ENCODE results near the gene PSD4.

The PSD4 gene

DNA sequence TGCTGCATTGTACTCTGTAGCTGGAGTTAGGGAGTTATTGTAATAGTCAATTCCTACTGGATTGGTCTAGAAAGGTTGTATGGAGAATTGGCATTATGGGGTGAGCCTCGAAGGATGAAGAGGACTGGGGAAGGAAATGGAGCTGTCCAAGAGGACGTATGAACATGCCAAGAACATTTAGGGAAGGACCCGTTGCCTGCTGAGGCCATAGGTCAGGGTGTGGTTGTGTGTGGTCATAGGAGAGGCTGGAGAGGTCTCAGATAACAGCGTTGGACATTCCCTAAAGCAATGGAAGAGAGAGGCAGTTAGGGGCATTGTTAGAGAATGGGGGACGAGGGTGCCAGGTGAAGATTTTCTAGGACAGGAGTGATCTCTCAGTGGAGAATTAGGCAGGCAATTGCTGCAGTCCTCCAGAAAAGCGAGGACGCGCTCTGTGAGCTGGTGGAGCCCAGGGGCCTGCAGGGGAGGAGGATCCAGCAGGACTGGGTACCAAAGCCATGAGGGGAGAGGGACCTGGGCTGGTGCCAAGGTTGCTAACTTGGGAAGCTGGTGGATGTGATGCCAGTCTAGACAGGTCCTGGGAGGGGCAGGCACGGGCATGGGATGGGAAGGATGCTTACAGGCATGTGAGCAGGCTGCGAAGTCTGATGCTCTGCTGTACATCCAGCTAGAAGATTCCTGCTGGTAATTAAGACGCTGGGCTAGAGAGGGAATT is 9.4 kb upstream of the PSD4 start:
- DNase-seq (ENCODE audit: low read depth) = no peak
- no peak overlapping the region for H3K4me3 ChIP-seq (ENCODE audit: low read depth, low read length)

- DNase-seq (ENCODE audit: low read depth) = no peak
Measured at GRCh38 chr2:113164930-113165585, 8.7 kb upstream of the PSD4 start.

GRCh38 chr2:113166187-113166645 is 7.6 kb upstream of the PSD4 start:
- DNase-seq (ENCODE audit: low read depth) = no peak

More at GRCh38 chr2:113164930-113165585, 8.7 kb upstream of the PSD4 start:
- no peak overlapping the region for H3K4me3 ChIP-seq (ENCODE audit: low read depth, low read length)

DNA sequence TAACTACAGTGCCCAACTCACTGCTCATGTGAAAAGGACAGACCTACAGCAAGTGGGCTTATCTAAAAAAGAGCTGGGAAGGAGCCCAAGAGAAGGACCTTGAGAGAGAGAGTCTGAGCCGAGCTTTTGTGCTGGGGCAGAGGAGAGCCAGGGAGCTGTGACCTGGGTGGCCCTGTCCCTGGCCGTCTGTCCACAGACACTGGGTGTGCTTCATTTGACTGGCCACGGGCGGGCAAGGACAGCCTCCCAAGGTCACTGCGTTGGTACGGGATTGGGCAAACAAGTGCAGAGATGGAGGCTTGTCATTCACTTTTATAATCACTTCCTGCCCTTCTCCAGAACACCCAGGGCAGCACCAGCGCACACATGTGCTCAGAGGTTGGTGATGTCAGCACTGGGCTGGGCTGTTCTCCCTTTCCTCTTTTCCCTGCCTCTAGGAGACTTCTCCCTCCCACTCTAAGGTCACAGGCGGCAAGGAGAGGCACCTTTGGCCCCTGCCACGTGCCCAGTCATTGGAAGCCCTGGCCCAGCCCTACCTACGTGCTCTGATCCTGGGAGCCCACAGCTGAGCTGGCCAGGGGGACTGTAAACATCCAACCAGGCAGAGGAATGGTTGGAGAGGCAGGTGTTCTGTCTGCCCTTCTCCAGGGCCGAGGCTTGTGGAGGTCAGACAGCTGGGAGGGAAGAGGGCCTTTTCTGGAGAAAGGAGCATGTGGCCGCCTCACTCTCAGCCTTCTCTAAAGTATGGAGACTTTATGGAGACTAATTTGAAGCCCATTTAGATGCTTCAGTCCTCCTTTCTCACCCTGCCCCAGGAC is 6.4 kb upstream of the PSD4 start:
- no peak for DNase-seq (ENCODE audit: low read depth)
- H3K4me3 ChIP-seq (ENCODE audit: low read depth, low read length) = no peak overlapping the region

More at GRCh38 chr2:113166187-113166645, 7.6 kb upstream of the PSD4 start:
- H3K4me3 ChIP-seq (ENCODE audit: low read depth, low read length) = no peak overlapping the region

- no peak overlapping the region for H3K4me3 ChIP-seq (ENCODE audit: low read depth, low read length)
- no peak for DNase-seq (ENCODE audit: low read depth)
Measured at GRCh38 chr2:113167962-113168340, 5.8 kb upstream of the PSD4 start.

DNA sequence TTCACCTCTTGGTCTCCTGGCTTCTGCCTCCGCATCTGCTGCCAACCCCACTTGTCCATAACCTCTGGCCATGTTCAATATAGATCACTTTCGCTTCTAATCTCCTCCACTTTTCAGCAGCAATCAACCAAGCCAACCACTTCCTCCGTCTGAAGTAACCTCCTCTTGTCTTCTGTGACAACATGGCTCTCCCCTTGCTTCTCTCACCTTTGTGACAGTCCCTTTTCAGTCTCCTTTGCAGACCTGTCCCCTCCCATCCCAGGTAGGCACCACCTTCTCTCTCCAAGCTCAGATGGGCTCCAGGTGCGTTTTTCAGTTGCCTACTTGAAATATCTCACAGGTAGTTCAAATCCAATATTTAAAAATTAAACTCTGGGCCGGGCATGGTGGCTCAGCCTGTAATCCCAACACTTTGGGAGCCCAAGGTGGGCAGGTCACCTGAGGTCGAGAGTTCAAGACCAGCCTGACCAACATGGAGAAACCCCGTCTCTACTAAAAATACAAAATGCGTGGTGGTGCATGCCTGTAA is 4.7 kb upstream of the PSD4 start:
- no peak overlapping the region for H3K4me3 ChIP-seq (ENCODE audit: low read depth, low read length)
- no peak for DNase-seq (ENCODE audit: low read depth)

GRCh38 chr2:113169586-113169985 is 4.2 kb upstream of the PSD4 start:
- no peak for DNase-seq (ENCODE audit: low read depth)

DNA sequence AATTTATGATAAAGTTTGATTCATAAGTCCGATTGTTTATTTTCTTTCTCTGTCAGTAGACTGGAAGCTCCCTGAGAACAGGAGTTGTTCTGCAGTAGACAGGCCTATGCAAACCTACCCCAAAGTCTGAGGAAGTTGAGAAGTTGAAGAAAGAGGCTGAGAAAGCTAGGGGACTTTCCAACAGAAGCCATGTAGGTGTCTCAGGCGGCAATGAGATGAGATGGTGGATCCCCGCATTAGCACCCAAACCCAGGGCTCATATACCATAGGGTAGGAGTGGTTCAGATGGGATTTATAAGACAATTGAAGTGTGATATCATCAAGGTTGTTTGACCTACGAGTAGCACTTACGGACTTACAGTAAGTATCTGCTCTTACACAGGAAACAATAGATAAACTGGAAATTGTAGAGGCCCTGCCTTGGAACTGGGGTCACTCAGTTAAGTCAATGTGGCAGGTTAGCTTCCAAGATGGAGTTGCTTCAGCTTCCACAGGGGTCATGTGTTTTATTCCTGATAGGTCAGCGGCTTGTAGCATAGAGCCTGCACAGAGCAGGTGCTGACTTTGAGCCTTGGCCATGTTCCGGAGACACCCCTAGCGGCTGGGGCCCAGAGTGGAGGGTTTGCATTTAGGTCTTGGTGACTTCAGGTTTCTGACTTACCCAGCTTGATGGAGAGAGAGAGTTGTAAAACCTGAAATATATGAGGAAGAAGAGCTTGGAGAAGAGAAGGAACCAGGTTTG is 2.3 kb upstream of the PSD4 start:
- no peak for DNase-seq (ENCODE audit: low read depth)
- H3K4me3 ChIP-seq (ENCODE audit: low read depth, low read length) = no peak overlapping the region

More at GRCh38 chr2:113169586-113169985, 4.2 kb upstream of the PSD4 start:
- H3K4me3 ChIP-seq (ENCODE audit: low read depth, low read length) = no peak overlapping the region

GRCh38 chr2:113172721-113173541 is 840 bp upstream of the PSD4 start:
- H3K4me3 ChIP-seq (ENCODE audit: low read depth, low read length) = no peak overlapping the region
- DNase-seq (ENCODE audit: low read depth) = no peak

GRCh38 chr2:113174376-113174750 is 592 bp downstream of the PSD4 start:
- no peak overlapping the region for H3K4me3 ChIP-seq (ENCODE audit: low read depth, low read length)
- no peak for DNase-seq (ENCODE audit: low read depth)

- no peak overlapping the region for H3K4me3 ChIP-seq (ENCODE audit: low read depth, low read length)
- no peak for DNase-seq (ENCODE audit: low read depth)
Measured at GRCh38 chr2:113175042-113175628, 1.4 kb downstream of the PSD4 start.

DNA sequence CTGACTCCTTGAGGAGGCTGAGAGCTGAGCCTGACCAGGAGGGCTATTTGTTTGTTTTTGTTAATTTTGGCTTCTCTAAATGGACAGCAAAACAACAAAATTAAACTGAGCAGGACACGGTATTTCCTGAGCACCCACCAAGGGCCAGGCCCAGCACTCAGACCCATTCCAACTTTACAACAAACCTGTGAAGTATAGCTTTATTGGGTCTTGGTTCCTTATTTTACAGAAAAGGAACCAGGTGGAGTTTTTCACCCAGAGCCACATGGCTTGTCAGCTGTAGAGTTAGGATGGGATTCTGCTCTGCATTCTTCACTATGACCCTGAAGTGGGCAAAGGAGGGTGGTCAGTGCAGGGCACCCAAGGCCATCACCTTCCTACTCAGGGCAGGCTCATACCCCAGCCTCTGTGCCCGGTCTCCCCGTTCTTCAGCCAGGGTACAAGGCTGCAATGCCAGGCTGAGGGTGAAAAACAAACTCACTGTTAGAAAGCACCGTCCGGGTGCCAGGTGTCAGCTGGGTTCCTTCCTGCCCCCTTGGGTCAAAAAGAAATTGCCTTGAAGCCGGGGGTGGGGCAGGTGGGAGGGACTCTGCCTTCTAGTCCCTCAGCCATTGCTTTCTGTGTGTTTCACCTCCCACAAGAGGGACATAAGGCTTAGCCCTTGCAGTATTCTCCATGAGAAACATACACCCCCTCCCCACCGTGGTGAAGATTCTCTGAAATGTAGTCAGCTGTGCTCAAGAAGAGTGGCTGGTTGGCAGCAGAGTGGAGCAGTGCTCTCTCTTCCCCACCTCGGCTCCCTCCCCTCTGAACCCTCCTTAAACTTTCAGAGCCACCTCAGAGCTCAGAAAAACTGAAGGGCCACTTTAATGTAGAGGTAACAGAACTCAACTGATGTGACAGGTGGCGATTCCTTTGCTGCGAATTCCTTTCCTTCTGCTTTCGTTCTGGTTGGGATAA is 2.2 kb downstream of the PSD4 start:
- no peak overlapping the region for H3K4me3 ChIP-seq (ENCODE audit: low read depth, low read length)
- DNase-seq (ENCODE audit: low read depth) = no peak

DNA sequence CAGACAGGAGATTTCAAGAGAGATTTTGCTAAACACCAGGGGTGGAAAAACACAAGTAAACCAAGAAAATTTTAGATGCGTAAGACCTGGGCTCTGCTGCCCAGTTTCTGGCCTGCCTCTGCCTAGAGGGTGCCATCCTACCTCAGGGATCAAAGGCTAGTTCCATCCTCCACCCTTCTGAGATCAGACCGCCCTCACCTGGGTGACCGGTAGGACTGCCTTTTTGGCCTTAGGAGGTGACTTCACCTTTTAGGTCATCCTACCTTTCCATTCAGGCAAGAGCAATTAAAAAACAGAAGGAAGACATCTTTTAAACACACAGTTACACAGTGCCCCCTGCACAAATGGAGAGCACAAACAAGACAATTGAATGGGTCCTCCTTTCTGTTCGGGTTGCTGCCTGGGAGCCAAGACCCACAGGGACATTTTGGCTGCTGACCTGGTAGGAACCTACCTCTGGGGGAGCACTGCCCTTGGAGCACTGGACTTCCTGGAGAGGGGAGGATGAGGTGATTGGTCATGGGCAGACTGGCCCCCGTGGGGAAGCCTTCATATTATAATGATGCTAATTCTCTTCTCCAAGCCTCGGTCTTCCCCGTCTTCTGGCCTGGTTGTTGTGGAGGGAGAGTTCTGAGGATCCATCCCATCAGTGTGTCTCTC is 3.1 kb downstream of the PSD4 start:
- H3K4me3 ChIP-seq (ENCODE audit: low read depth, low read length) = no peak overlapping the region
- DNase-seq (ENCODE audit: low read depth) = no peak

- no peak overlapping the region for H3K4me3 ChIP-seq (ENCODE audit: low read depth, low read length)
- no peak for DNase-seq (ENCODE audit: low read depth)
Measured at GRCh38 chr2:113178069-113178746, 4.4 kb downstream of the PSD4 start.

DNA sequence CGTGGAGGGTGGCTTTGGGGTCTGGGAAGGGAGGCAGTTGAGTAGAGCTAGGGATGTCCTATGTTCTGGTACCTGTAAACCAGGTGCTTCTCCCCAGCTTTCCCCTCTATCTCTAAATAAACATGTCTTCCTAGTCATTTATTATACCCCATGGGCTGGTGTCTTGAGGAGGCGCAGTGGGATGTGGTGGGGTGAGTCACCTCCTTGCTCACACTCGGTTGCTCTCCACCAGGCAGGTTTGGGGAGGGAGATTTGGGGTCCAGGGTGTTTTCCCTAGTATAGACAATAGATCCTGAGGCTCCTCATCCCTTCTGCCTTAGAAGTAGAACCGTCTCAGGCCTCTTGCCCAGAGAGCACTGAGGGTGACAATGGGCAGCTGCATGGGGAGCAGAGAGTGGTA is 5.1 kb downstream of the PSD4 start:
- no peak for DNase-seq (ENCODE audit: low read depth)
- no peak overlapping the region for H3K4me3 ChIP-seq (ENCODE audit: low read depth, low read length)

GRCh38 chr2:113179446-113180045 is 5.8 kb downstream of the PSD4 start:
- no peak for DNase-seq (ENCODE audit: low read depth)
- no peak overlapping the region for H3K4me3 ChIP-seq (ENCODE audit: low read depth, low read length)

Data from skeletal muscle cell (primary cell).